ENCODE results near the gene PPEF2. TPM values are rescaled to one million over a fixed set of nuclear protein-coding genes. Genes with fewer than 3 reads are reported as not detected.
A peak's percentile ranks its signal among the peaks of the same experiment; 100 is the strongest.

Gene PPEF2, protein sequence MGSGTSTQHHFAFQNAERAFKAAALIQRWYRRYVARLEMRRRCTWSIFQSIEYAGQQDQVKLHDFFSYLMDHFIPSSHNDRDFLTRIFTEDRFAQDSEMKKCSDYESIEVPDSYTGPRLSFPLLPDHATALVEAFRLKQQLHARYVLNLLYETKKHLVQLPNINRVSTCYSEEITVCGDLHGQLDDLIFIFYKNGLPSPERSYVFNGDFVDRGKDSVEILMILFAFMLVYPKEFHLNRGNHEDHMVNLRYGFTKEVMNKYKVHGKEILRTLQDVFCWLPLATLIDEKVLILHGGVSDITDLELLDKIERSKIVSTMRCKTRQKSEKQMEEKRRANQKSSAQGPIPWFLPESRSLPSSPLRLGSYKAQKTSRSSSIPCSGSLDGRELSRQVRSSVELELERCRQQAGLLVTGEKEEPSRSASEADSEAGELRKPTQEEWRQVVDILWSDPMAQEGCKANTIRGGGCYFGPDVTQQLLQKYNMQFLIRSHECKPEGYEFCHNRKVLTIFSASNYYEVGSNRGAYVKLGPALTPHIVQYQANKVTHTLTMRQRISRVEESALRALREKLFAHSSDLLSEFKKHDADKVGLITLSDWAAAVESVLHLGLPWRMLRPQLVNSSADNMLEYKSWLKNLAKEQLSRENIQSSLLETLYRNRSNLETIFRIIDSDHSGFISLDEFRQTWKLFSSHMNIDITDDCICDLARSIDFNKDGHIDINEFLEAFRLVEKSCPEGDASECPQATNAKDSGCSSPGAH
- total RNA-seq (2013), result 0.13 TPM
- polyA plus RNA-seq (under 1 TPM in 1 of 3 donors, not detected in 2; 0.25 TPM), polyA minus RNA-seq (0.14 and 0.32 TPM in 2 replicates), total RNA-seq (0.06 to 4.0 (median 0.37) reads per million in 11 experiments)

DNA sequence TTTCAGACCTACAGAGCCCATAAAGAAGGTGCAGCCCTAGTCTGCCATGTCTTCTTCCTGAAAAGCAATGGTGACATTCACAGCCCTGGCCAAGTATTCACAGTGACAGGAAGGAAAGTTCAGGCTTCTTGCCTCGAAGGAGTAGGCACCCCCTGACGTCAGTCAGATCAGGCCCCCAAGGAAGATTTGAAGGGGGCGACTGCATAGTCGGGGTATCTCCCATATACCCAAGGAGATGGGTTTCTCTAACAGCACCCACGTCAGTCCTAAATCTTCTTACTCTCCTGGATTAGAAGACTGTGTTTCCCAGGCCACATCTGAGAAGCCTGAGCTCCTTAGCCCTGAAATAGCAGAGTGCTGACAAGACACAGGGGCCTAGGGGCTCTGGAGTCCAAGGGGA lies at the start of gene PPEF2:
Gene PPEF2 (minus strand): TSS at position 101 of the 400 bp plus-strand sequence. CDS start 6,127 bp downstream, outside the sequence.
- H3K4me2 ChIP-seq (replicated peaks; ENCODE audit: extremely low read depth, low read length, poor library complexity, severe bottlenecking), result peak within 1 kb of the TSS; percentile 38
- H3K4me3 ChIP-seq (replicated peaks in 1 of 3; ENCODE audit: low read depth in 2 of 3, low read length in 3 of 3), result peak within 1 kb of the TSS in 1 of 3 experiments; percentile 23
- TF ChIP-seq, protein P1, sequence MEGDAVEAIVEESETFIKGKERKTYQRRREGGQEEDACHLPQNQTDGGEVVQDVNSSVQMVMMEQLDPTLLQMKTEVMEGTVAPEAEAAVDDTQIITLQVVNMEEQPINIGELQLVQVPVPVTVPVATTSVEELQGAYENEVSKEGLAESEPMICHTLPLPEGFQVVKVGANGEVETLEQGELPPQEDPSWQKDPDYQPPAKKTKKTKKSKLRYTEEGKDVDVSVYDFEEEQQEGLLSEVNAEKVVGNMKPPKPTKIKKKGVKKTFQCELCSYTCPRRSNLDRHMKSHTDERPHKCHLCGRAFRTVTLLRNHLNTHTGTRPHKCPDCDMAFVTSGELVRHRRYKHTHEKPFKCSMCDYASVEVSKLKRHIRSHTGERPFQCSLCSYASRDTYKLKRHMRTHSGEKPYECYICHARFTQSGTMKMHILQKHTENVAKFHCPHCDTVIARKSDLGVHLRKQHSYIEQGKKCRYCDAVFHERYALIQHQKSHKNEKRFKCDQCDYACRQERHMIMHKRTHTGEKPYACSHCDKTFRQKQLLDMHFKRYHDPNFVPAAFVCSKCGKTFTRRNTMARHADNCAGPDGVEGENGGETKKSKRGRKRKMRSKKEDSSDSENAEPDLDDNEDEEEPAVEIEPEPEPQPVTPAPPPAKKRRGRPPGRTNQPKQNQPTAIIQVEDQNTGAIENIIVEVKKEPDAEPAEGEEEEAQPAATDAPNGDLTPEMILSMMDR (IDR thresholded peaks at IDR 0.05), result no peak
- peak within 1 kb of the TSS; percentile 39 for H3K9ac ChIP-seq (ENCODE audit: insufficient read depth, low read length, poor library complexity, severe bottlenecking)
- H3K36me3 ChIP-seq (replicated peaks in 1 of 2; ENCODE audit: control insufficient read depth in 1 of 2, insufficient read depth in 2 of 2, low read length in 2 of 2), result no peaks in the 10 kb centered on the region
- peaks cover 0 to 5% (median 0%) of the 10 kb centered on the region in 7 donors for H3K9me3 Mint-ChIP-seq
- peak within 1 kb of the TSS; percentile 93 to 95 for H3K27ac ChIP-seq (ENCODE audit: low read depth in 1 of 2, low read length in 2 of 2)
- peak within 1 kb of the TSS; percentile 94 to 99 (median 96) for H3K27ac Mint-ChIP-seq
- H2AFZ ChIP-seq (ENCODE audit: insufficient read depth, low read depth, low read length, poor library complexity, severe bottlenecking), result peak within 1 kb of the TSS; percentile 33
- H3K4me1 ChIP-seq (ENCODE audit: control insufficient read depth in 1 of 2, insufficient read depth in 2 of 2, low read length in 2 of 2), result peaks cover 55 to 58% of the 10 kb centered on the region in 2 donors
- no peaks in the 10 kb centered on the region for H3K27me3 ChIP-seq (ENCODE audit: control insufficient read depth in 2 of 2, insufficient read depth in 2 of 2, low read length in 2 of 2)
- no peaks in the 10 kb centered on the region for H4K20me1 ChIP-seq (ENCODE audit: insufficient read depth, low read length)
- peaks cover 0 to 2% (median 2%) of the 10 kb centered on the region in 3 donors for H3K27me3 Mint-ChIP-seq (ENCODE audit: low read depth in 3 of 3)
- peaks cover 45% of the 10 kb centered on the region for H3K4me1 Mint-ChIP-seq
- intact Hi-C loops (cut with micrococcal nuclease), result loop anchor here in 1 of 2 donors (5.0 to 10.0 kb wide), 2 partner anchors 162 to 310 kb away; partner anchors contain the start of gene SCARB2
- WGBS (ENCODE audit: insufficient coverage), result 74% methylated on average over 5 of the region's 5 CpGs
- H3K36me3 Mint-ChIP-seq, result no peaks in the 10 kb centered on the region
- DNase-seq, result peak in 1 of 3 donors; percentile 12
- no peaks in the 10 kb centered on the region for H3K79me2 ChIP-seq (ENCODE audit: insufficient read depth, low read length)
- H3K9me3 ChIP-seq (replicated peaks in 1 of 2; ENCODE audit: control insufficient read depth in 1 of 2, insufficient read depth in 1 of 2, low read length in 2 of 2), result no peaks in the 10 kb centered on the region
- peak within 1 kb of the TSS in 1 of 2 donors; percentile 37 for H3K4me3 Mint-ChIP-seq

DNA sequence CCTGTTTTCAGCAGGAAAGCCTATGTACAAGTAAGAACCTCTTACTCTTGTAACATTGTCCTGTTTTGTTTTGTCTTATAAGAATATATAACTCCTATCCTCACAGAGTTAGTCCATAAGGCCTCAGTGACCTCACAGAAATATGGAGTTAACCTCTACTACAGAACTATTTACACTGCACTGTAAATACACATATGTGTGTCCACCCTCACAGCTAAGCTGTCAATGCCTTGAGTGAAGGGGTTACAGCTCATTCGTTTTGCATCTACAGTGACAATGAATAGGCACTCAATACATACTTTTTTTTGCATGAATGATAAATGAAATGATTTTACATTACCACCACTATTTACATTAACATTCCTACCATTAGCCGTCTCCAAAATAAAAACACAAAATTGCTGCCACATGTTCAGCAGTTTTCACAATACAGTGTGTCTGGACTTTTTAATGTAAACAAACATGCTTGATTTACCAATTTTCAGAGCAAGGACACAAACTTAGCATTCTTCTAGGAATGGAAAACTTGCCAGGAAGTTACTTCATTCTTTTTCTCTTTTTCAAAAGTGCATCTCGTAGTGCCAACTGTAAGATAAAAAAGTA lies 48.1 kb upstream of the PPEF2 start:
- Histone ChIP-seq H3K9ac (ENCODE audit: insufficient read depth, low read length, poor library complexity, severe bottlenecking) (no peak overlapping the region), H3K36me3 (replicated peaks in 1 of 2; ENCODE audit: control insufficient read depth in 1 of 2, insufficient read depth in 2 of 2, low read length in 2 of 2) (peaks cover 72 to 87% of the 10 kb centered on the region in 2 donors), H3K4me2 (replicated peaks; ENCODE audit: extremely low read depth, low read length, poor library complexity, severe bottlenecking) (no peak overlapping the region), H3K27me3 (ENCODE audit: control insufficient read depth in 2 of 2, insufficient read depth in 2 of 2, low read length in 2 of 2) (no peaks in the 10 kb centered on the region), H2AFZ (ENCODE audit: insufficient read depth, low read depth, low read length, poor library complexity, severe bottlenecking) (no peak overlapping the region), H3K9me3 (replicated peaks in 1 of 2; ENCODE audit: control insufficient read depth in 1 of 2, insufficient read depth in 1 of 2, low read length in 2 of 2) (no peaks in the 10 kb centered on the region), H3K79me2 (ENCODE audit: insufficient read depth, low read length) (no peaks in the 10 kb centered on the region), H3K4me3 (replicated peaks in 1 of 3; ENCODE audit: low read depth in 2 of 3, low read length in 3 of 3) (no peak overlapping the region), H3K27ac (ENCODE audit: low read depth in 1 of 2, low read length in 2 of 2) (no peak overlapping the region), H3K4me1 (ENCODE audit: control insufficient read depth in 1 of 2, insufficient read depth in 2 of 2, low read length in 2 of 2) (no peaks in the 10 kb centered on the region), H4K20me1 (ENCODE audit: insufficient read depth, low read length) (no peaks in the 10 kb centered on the region)
- intact Hi-C loops (cut with micrococcal nuclease), result no loop called here
- DNase-seq, result no peak
- peaks cover 2% of the 10 kb centered on the region for H3K4me1 Mint-ChIP-seq
- TF ChIP-seq, protein P1 (IDR thresholded peaks at IDR 0.05), result no peak
- peaks cover 67 to 84% of the 10 kb centered on the region in 2 donors for H3K36me3 Mint-ChIP-seq
- no peaks in the 10 kb centered on the region for H3K9me3 Mint-ChIP-seq
- 100% methylated on average over 1 of the region's 3 CpGs for WGBS (ENCODE audit: insufficient coverage)
- no peak overlapping the region for H3K27ac Mint-ChIP-seq
- H3K27me3 Mint-ChIP-seq (ENCODE audit: low read depth in 3 of 3), result peaks cover 0 to 2% (median 0%) of the 10 kb centered on the region in 3 donors
- H3K4me3 Mint-ChIP-seq, result no peak overlapping the region
